Peyer's patch (tissue), 4 donors: Measurements from ENCODE around the gene SORBS2.

Source experiments
- POLR2A ChIP-seq, 2 donors: fragments of 450-650 bp; IDR thresholded peaks; one replicate each; pipeline ENCODE4 v1.5.1; 2017; ENCODE audit warnings: antibody characterized with exemption in 2 of 2, mild to moderate bottlenecking in 2 of 2, moderate library complexity in 2 of 2
- TF ChIP-seq, protein P1 (sequence below), 6 experiments: fragments of 450-650 bp in 4 of 6; fragments of 200-600 bp in 2 of 6; sonication (generic) in 1 of 6; IDR thresholded peaks; one replicate each; pipeline ENCODE4 v1.5.1; 2017 to 2019; ENCODE audit warnings: antibody characterized with exemption in 6 of 6, mild to moderate bottlenecking in 3 of 6, moderate library complexity in 1 of 6

DNA sequence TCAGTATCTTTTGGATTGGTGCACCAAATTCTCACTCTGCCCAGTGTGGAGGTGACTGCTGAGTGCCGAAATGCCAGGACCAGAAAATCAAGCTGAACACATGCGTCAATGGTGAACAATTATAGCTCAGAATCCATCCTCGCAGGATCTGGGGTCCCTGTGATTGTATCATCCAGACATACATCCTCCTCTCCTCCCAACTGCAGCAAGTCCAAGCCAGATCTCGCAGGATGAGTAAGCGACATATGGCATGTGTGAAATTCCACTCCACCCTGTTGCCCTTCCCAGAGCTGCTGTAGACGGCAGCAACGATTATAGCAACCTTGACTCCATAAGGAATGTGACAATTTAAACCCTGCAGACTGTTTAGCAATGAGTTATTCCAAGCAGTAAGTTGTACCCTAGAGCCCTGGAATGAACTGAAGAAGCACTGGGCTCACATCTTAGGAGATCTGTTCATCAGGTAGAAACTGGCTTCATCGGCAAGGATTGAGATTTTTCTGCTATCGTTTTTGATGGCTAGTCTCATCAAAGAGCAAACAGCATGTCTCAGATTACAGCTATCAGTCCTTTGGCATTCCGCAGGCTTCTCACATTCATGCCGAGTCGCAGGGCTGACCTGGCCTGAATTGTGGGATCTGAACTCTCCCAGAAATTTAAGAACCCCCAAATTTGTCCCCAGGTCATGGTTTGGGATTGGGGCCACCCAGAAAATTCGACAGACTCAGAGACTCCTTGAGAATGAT, 35.5 kb upstream of the SORBS2 start:
- TF ChIP-seq, protein P1, sequence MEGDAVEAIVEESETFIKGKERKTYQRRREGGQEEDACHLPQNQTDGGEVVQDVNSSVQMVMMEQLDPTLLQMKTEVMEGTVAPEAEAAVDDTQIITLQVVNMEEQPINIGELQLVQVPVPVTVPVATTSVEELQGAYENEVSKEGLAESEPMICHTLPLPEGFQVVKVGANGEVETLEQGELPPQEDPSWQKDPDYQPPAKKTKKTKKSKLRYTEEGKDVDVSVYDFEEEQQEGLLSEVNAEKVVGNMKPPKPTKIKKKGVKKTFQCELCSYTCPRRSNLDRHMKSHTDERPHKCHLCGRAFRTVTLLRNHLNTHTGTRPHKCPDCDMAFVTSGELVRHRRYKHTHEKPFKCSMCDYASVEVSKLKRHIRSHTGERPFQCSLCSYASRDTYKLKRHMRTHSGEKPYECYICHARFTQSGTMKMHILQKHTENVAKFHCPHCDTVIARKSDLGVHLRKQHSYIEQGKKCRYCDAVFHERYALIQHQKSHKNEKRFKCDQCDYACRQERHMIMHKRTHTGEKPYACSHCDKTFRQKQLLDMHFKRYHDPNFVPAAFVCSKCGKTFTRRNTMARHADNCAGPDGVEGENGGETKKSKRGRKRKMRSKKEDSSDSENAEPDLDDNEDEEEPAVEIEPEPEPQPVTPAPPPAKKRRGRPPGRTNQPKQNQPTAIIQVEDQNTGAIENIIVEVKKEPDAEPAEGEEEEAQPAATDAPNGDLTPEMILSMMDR (IDR thresholded peaks at IDR 0.05), result no peak
- TF ChIP-seq POLR2A (IDR thresholded peaks at IDR 0.05), result no peak
